Karpas-422 (cell line): Measurements from ENCODE around the gene FUT6. TPM values are rescaled to one million over a fixed set of nuclear protein-coding genes. Genes with fewer than 3 reads are reported as not detected.
"Not testable (repeated sequence)": the region's sequence is repeated elsewhere in the genome, so short reads cannot be mapped to it uniquely, and the experiment has no call there.

Experiments
- DNase-seq: peaks from one replicate; pipeline ENCODE4 v3.0.0-alpha.2; 2015
- H2AFZ ChIP-seq: fragments of 200-600 bp; sonication (generic); 2 replicates; pipeline ENCODE4 v1.6.1; 2014; ENCODE audit warnings: antibody characterized with exemption, low read length, mixed read lengths
- H3K27ac ChIP-seq: fragments of 200-600 bp; sonication (generic); 2 replicates; pipeline ENCODE4 v1.5.1; 2014; ENCODE audit warnings: mild to moderate bottlenecking, low read length, moderate library complexity
- H3K27me3 ChIP-seq: fragments of 200-600 bp; sonication (generic); 2 replicates; pipeline ENCODE4 v1.6.1; 2014; ENCODE audit warnings: low read length, mixed read lengths
- H3K36me3 ChIP-seq: fragments of 200-600 bp; sonication (generic); 2 replicates; pipeline ENCODE4 v1.6.1; 2014; ENCODE audit warnings: low read length, mixed read lengths; ENCODE audit not compliant: insufficient read depth
- H3K4me1 ChIP-seq: fragments of 200-600 bp; sonication (generic); 2 replicates; pipeline ENCODE4 v1.6.1; 2014; ENCODE audit warnings: mild to moderate bottlenecking, low read length, mixed read lengths
- H3K4me2 ChIP-seq: fragments of 200-600 bp; sonication (generic); 2 replicates; pipeline ENCODE4 v1.6.1; 2014; ENCODE audit warnings: low read length, low read depth, mild to moderate bottlenecking; ENCODE audit not compliant: poor library complexity, severe bottlenecking
- H3K4me3 ChIP-seq: fragments of 200-600 bp; sonication (generic); 2 replicates; pipeline ENCODE4 v1.5.1; 2014; ENCODE audit warnings: mild to moderate bottlenecking, antibody characterized with exemption, low read length, mixed read lengths
- H3K79me2 ChIP-seq: fragments of 200-600 bp; sonication (generic); 2 replicates; pipeline ENCODE4 v1.6.1; 2014; ENCODE audit warnings: mild to moderate bottlenecking, low read length, mixed read lengths
- H3K9ac ChIP-seq: fragments of 200-600 bp; sonication (generic); 2 replicates; pipeline ENCODE4 v1.6.0; 2014; ENCODE audit warnings: low read length
- H3K9me2 ChIP-seq: fragments of 200-600 bp; sonication (generic), shearing (Covaris generic); replicated peaks from 2 replicates; pipeline ENCODE4 v1.6.0; 2014; ENCODE audit warnings: mild to moderate bottlenecking, low read length, moderate library complexity; ENCODE audit not compliant: insufficient read depth
- H3K9me3 ChIP-seq: fragments of 300-700, 200-600 bp; sonication (generic); 2 replicates; pipeline ENCODE4 v1.6.1; 2014; ENCODE audit warnings: low read length, mixed read lengths
- H4K20me1 ChIP-seq: fragments of 200-600 bp; sonication (generic); 2 replicates; pipeline ENCODE4 v1.6.1; 2014; ENCODE audit warnings: mild to moderate bottlenecking, antibody characterized with exemption, low read length, low read depth; ENCODE audit not compliant: insufficient read depth
- total RNA-seq: library from RNA; depleted of rRNA; stranded (reverse); fragments of >200 nt; shearing (Covaris generic); gene quantifications from 2 replicates; pipeline ENCODE4 v1.2.3, GENCODE V29; 2014; ENCODE audit warnings: low replicate concordance

Gene FUT6
- total RNA-seq, 1 experiment from 2014 or later, result not detected

DNA sequence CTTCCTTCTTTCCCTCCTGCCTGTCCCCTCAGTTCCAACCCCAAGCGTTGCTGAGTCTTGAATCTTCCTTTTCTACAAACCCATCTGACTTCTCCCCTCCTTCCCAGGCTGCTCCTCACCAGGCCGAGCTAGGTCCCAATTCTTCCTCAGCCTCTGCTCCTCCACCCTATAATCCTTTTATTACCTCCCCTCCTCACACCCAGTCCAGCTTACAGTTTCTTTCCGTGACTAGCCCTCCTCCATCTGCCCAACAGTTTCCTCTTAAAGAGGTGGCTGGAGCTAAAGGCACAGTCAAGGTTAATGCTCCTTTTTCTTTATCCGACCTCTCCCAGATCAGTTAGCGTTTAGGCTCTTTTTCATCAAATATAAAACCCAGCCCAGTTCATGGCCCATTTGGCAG is 9.1 kb upstream of the FUT6 start:
- H3K9ac ChIP-seq, H3K36me3 ChIP-seq, H3K4me2 ChIP-seq, H3K9me3 ChIP-seq, H2AFZ ChIP-seq, H3K4me1 ChIP-seq, H3K27ac ChIP-seq, H3K79me2 ChIP-seq, H3K4me3 ChIP-seq, H3K27me3 ChIP-seq, DNase-seq, H4K20me1 ChIP-seq, H3K9me2 ChIP-seq: not testable (repeated sequence)

- not testable (repeated sequence) for DNase-seq, H3K79me2 ChIP-seq, H3K27me3 ChIP-seq, H2AFZ ChIP-seq, H3K36me3 ChIP-seq, H3K4me3 ChIP-seq, H3K9me3 ChIP-seq, H3K4me1 ChIP-seq, H3K9me2 ChIP-seq, H3K9ac ChIP-seq, H3K27ac ChIP-seq, H3K4me2 ChIP-seq, H4K20me1 ChIP-seq
Measured at GRCh38 chr19:5847846-5848245, 8.3 kb upstream of the FUT6 start.

GRCh38 chr19:5844456-5845433 is 5.2 kb upstream of the FUT6 start:
- Histone ChIP-seq H4K20me1 (no peaks in the 10 kb centered on the region), H3K9me2 (no peaks in the 10 kb centered on the region), H3K27me3 (no peaks in the 10 kb centered on the region), H3K27ac (no peak overlapping the region), H3K9ac (no peak overlapping the region), H3K36me3 (no peaks in the 10 kb centered on the region), H3K4me3 (no peak overlapping the region), H3K9me3 (no peaks in the 10 kb centered on the region), H3K79me2 (no peaks in the 10 kb centered on the region), H3K4me1 (no peaks in the 10 kb centered on the region), H3K4me2 (no peak overlapping the region), H2AFZ (no peak overlapping the region)
- DNase-seq, result no peak

DNA sequence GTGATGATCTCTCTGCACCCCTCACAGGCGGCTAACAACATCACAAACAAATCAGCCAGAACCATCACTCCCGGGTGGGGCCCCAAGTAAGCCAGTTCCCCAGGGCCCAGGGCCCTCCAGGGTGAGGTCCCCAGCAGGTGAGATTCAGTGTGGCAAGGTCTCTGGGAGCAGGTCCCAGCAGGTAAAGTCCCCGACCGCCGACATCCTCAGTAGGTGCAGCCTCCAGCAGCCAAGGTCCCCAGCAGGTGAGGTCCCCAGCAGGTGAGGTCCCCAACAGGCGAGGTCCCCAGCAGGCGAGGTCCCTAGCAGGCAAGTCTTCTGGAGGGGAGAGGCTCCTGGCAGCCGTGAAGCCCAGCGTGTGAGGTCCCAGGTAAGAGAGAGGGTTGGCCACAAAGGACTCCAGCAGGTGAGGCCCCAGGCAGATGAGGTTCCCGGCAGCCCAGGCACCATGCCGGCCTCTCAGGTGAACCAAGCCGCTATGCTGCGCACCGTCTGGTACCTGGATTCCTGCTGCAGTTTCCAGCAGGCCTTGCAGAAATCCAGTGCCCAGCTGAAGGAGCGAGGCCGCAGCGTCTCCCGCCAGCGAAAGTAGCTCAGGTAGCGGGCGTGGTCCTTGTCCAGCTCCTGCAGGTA is 3.9 kb upstream of the FUT6 start:
- no peaks in the 10 kb centered on the region for H3K9me3 ChIP-seq
- H3K27me3 ChIP-seq, result no peaks in the 10 kb centered on the region
- no peak overlapping the region for H3K27ac ChIP-seq
- H3K4me1 ChIP-seq, result no peaks in the 10 kb centered on the region
- no peaks in the 10 kb centered on the region for H4K20me1 ChIP-seq
- no peak overlapping the region for H3K9ac ChIP-seq
- no peak for DNase-seq
- no peaks in the 10 kb centered on the region for H3K36me3 ChIP-seq
- no peak overlapping the region for H3K4me2 ChIP-seq
- no peak overlapping the region for H3K4me3 ChIP-seq
- H3K79me2 ChIP-seq, result no peaks in the 10 kb centered on the region
- H3K9me2 ChIP-seq, result no peaks in the 10 kb centered on the region
- no peak overlapping the region for H2AFZ ChIP-seq

- DNase-seq, H3K9ac ChIP-seq, H3K27me3 ChIP-seq: not testable (repeated sequence)
Measured at GRCh38 chr19:5841735-5842111, 2.2 kb upstream of the FUT6 start.

GRCh38 chr19:5838353-5839064 is 993 bp downstream of the FUT6 start:
- H3K79me2 ChIP-seq, result no peaks in the 10 kb centered on the region
- no peaks in the 10 kb centered on the region for H3K27me3 ChIP-seq
- no peaks in the 10 kb centered on the region for H4K20me1 ChIP-seq
- no peak for DNase-seq
- H3K36me3 ChIP-seq, result no peaks in the 10 kb centered on the region
- H2AFZ ChIP-seq, result no peak overlapping the region
- H3K4me3 ChIP-seq, result no peak overlapping the region
- H3K9ac ChIP-seq, result no peak overlapping the region
- no peaks in the 10 kb centered on the region for H3K9me3 ChIP-seq
- H3K9me2 ChIP-seq, result no peaks in the 10 kb centered on the region
- no peak overlapping the region for H3K27ac ChIP-seq
- no peaks in the 10 kb centered on the region for H3K4me1 ChIP-seq
- no peak overlapping the region for H3K4me2 ChIP-seq

More at GRCh38 chr19:5841735-5842111, 2.2 kb upstream of the FUT6 start:
- not testable (repeated sequence) for H3K36me3 ChIP-seq, H3K4me3 ChIP-seq, H3K9me2 ChIP-seq, H3K9me3 ChIP-seq, H3K27ac ChIP-seq, H4K20me1 ChIP-seq, H3K4me1 ChIP-seq, H3K4me2 ChIP-seq, H3K79me2 ChIP-seq, H2AFZ ChIP-seq

- Histone ChIP-seq H3K36me3 (no peaks in the 10 kb centered on the region), H3K27me3 (no peaks in the 10 kb centered on the region), H3K79me2 (no peaks in the 10 kb centered on the region), H3K4me1 (no peaks in the 10 kb centered on the region), H3K27ac (no peak overlapping the region), H3K4me3 (no peak overlapping the region), H3K9ac (no peak overlapping the region), H3K4me2 (no peak overlapping the region), H3K9me3 (no peaks in the 10 kb centered on the region), H4K20me1 (no peaks in the 10 kb centered on the region), H2AFZ (no peak overlapping the region), H3K9me2 (no peaks in the 10 kb centered on the region)
- DNase-seq, result no peak
Measured at GRCh38 chr19:5837761-5838352, 1.6 kb downstream of the FUT6 start.
